Mucosa of descending colon (tissue), 3 donors: ENCODE data around the gene ZNF229. TPM values are rescaled to one million over a fixed set of nuclear protein-coding genes. Genes with fewer than 3 reads are reported as not detected.
"Not testable (repeated sequence)": the region's sequence is repeated elsewhere in the genome, so short reads cannot be mapped to it uniquely, and the experiment has no call there.

Experiments used
- ATAC-seq: fragments of 200-7000 bp; cut with Tn5 transposase; one replicate; pipeline ENCODE4 v1.9.1; 2020; ENCODE audit warnings: mild to moderate bottlenecking, moderate library complexity
- DNase-seq, 3 donors: peaks; one replicate each; pipeline ENCODE4 v3.0.0-alpha.2; 2020
- H3K36me3 ChIP-seq: fragments of 200-600 bp; one replicate; pipeline ENCODE4 v1.8.0; 2021; ENCODE audit warnings: low read depth, mild to moderate bottlenecking
- H3K4me1 ChIP-seq: fragments of 200-600 bp; one replicate; pipeline ENCODE4 v1.8.0; 2021; ENCODE audit warnings: low read depth, mild to moderate bottlenecking
- H3K4me3 ChIP-seq: fragments of 200-600 bp; one replicate; pipeline ENCODE4 v1.8.0; 2021; ENCODE audit warnings: mild to moderate bottlenecking
- H3K9me3 ChIP-seq: fragments of 200-600 bp; one replicate; pipeline ENCODE4 v1.8.0; 2021; ENCODE audit warnings: mild to moderate bottlenecking
- CTCF ChIP-seq: fragments of 200-600 bp; IDR thresholded peaks from one replicate; pipeline ENCODE4 v1.8.0; 2022; ENCODE audit warnings: antibody characterized with exemption, mild to moderate bottlenecking
- intact Hi-C, 2 donors: fragments of 100-400 bp; cut with DNase I in 1 of 2; cut with micrococcal nuclease in 1 of 2; formaldehyde crosslinking; loops; one replicate each; pipeline versions ENCODE4 v1.11.0 to v1.11.1; 2022; cut with DNase I, micrococcal nuclease
- total RNA-seq, 3 donors: library from RNA; stranded (reverse); fragmentation: NEBNext Ultra II Directional in 2 of 3; extraction: Animal tissue kit (Norgen Biotek cat#: 25700) in 2 of 3; gene quantifications; one replicate each; pipeline versions ENCODE4 v1.2.1 to v1.2.4, GENCODE V29; 2021 to 2023
- donor health status: DM: no; HTN: no; CAD: no; lungs with moderate emphysema.
- donor health status: DM: no; HTN: no; CAD: no.
- donor health status: DM: no; HTN: yes; CAD: no.

The ZNF229 gene
- total RNA-seq, 3 donors from 2014 or later, result 1.4 to 6.9 (median 2.5) TPM

DNA sequence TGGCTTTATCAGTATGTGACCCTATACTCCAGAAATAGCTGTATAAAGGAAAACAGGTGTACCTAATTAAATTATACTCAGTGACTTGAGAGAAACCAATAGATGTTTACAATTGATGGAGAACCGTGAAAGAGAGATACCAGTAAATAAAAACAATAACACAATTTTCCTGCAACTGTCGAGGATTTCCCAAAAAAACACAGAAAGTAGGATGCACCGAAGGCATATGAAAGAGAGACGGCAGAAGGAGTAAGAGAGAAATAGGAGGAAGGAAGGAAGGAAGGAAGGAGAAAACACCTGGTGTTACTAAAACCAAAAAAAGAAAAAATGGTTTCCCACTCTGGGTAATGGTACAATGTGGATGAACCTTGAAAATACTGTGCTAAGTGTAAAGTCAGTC is 6.8 kb upstream of the ZNF229 start:
- peaks cover 49% of the 10 kb centered on the region for H3K9me3 ChIP-seq
- intact Hi-C loops, result no loop called here
- no peak for ATAC-seq
- H3K36me3 ChIP-seq, result no peaks in the 10 kb centered on the region
- H3K4me3 ChIP-seq, result no peak overlapping the region
- TF ChIP-seq CTCF, result no peak
- no peaks in the 10 kb centered on the region for H3K4me1 ChIP-seq
- DNase-seq, result no peak

DNA sequence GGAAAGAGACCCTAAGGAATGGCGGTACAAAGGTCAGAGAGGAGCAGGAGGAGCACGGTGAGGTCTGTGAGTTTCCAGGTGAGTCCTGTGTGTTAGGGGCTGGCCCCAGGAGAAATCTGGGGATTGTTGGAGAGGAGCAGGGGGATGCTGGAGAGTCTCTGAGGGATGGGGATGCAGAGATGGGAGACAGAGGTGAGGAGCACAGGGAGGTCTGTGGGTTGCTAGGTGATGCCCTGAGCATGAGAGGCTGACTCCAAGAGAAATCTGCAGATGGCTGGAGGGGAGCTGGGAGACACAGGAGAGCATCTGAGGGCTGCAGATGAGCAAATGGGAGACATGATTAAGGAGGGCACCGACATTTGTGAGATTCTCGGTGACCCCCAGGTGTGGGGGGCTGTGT is 4.1 kb upstream of the ZNF229 start:
- H3K4me3 ChIP-seq, result no peak overlapping the region
- H3K36me3 ChIP-seq, result no peaks in the 10 kb centered on the region
- no peak for ATAC-seq
- H3K9me3 ChIP-seq, result peaks cover 58% of the 10 kb centered on the region
- intact Hi-C loops, result no loop called here
- H3K4me1 ChIP-seq, result no peaks in the 10 kb centered on the region
- TF ChIP-seq CTCF, result no peak
- no peak for DNase-seq

DNA sequence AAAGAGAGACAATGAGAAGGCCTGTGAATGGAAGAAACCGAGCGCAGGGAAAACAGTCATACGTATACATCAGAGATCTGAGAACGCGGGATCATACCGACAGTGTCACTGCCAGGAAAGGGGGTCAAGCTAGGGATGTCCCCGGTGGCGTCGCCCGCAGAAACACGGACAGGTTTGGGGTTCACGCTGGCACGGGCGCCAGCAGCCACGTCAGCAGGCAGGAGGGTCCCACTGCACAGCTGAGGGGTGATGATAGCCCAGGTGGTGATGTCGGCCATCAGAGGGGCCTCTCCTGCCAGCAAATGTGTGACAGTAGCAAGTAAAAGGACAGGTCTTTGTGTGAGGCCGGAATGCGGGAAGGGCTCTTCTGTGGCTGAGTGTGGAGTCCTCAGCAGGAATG is 3.4 kb upstream of the ZNF229 start:
- Histone ChIP-seq H3K9me3 (peaks cover 64% of the 10 kb centered on the region), H3K4me3 (no peak overlapping the region), H3K36me3 (no peaks in the 10 kb centered on the region), H3K4me1 (no peaks in the 10 kb centered on the region)
- ATAC-seq (no peak), DNase-seq (no peak)
- TF ChIP-seq CTCF, result no peak
- intact Hi-C loops, result no loop called here

GRCh38 chr19:44438441-44438840 is 9.8 kb downstream of the ZNF229 start:
- Histone ChIP-seq H3K9me3 (peaks cover 75% of the 10 kb centered on the region), H3K4me3 (no peak overlapping the region), H3K4me1 (no peaks in the 10 kb centered on the region), H3K36me3 (no peaks in the 10 kb centered on the region)
- ATAC-seq (no peak), DNase-seq (no peak)
- no peak for TF ChIP-seq CTCF
- intact Hi-C loops, result no loop called here

DNA sequence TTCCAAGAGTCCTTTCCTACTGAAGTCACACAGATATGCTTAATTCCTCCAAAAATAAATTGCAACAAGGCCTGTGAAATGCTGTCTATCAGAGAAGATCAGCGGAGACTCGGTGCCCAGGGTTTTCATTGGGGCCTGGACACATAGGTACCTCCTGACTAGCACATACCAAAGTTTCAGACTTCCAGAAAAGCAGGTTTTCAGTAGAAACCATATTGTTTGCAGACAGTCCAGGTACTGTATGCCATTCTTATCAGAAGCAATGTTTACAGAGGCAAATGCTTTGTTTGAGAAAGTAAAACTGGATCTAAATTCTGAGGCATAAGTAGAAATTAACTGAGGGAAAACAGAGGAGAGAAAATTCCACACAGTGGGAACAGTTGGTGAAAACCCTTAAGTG is 12.8 kb downstream of the ZNF229 start:
- DNase-seq (no peak), ATAC-seq (no peak)
- H3K9me3 ChIP-seq, result peaks cover 77% of the 10 kb centered on the region
- no peaks in the 10 kb centered on the region for H3K4me1 ChIP-seq
- H3K36me3 ChIP-seq, result no peaks in the 10 kb centered on the region
- no peak for TF ChIP-seq CTCF
- no peak overlapping the region for H3K4me3 ChIP-seq
- intact Hi-C loops, result no loop called here

GRCh38 chr19:44430956-44431355 is 17.3 kb downstream of the ZNF229 start:
- Histone ChIP-seq H3K9me3 (peaks cover 92% of the 10 kb centered on the region), H3K36me3 (no peaks in the 10 kb centered on the region), H3K4me1 (no peaks in the 10 kb centered on the region), H3K4me3 (no peak overlapping the region)
- intact Hi-C loops, result no loop called here
- no peak for ATAC-seq
- no peak for DNase-seq
- TF ChIP-seq CTCF, result no peak

DNA sequence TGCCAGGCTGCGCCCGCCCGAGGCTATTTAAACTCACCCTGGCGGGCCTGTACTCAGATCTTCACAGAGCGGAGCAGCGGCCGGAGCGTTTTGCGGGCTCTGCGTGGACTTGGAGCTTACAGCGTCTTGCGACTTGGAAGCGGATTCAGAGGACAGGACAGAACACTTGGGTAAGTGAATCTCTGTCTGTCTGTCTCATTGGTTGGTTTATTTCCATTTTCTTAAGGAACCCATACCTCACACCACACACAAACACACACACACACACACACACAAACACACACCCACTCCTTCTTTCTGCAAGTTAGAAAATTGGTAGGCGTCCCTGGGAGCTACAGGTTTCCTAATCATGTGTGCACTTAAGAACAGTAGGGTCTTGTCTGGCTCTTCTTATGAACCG is 32.7 kb downstream of the ZNF229 start:
- H3K9me3 ChIP-seq, result peaks cover 40% of the 10 kb centered on the region
- ATAC-seq, intact Hi-C loops: not testable (repeated sequence)

More for the DNA sequence above, 32.7 kb downstream of the ZNF229 start:
- not testable (repeated sequence) for DNase-seq, H3K4me3 ChIP-seq, H3K36me3 ChIP-seq, H3K4me1 ChIP-seq
